NCI-H146 (cell line): ENCODE data around the gene GHITM.
"Not testable (repeated sequence)": the region's sequence is repeated elsewhere in the genome, so short reads cannot be mapped to it uniquely, and the experiment has no call there.

ENCODE experiments used
- DNase-seq: peaks from one replicate; lab custom pipeline; 2025; lab: John Stamatoyannopoulos, UW

Gene GHITM

DNA sequence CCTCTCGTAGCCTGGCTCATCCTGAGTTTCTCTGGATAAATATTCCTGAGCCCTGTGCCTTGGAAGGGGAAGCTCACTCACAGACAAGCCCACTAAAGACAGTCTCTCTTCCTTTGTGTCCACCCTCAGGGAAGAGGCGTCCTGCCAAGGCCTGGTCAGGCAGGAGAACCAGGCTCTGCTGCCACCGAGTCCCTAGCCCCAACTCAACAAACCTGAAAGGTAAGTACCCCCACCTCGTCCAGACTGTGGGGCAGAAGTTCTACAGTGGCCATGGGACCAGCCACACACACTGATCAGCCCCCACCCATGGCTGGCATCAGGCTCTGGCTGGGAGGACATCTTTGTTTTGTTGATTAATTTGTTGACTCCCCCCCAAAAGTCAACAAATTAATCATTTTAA lies 37.0 kb downstream of the GHITM start:
- no peak for DNase-seq

DNA sequence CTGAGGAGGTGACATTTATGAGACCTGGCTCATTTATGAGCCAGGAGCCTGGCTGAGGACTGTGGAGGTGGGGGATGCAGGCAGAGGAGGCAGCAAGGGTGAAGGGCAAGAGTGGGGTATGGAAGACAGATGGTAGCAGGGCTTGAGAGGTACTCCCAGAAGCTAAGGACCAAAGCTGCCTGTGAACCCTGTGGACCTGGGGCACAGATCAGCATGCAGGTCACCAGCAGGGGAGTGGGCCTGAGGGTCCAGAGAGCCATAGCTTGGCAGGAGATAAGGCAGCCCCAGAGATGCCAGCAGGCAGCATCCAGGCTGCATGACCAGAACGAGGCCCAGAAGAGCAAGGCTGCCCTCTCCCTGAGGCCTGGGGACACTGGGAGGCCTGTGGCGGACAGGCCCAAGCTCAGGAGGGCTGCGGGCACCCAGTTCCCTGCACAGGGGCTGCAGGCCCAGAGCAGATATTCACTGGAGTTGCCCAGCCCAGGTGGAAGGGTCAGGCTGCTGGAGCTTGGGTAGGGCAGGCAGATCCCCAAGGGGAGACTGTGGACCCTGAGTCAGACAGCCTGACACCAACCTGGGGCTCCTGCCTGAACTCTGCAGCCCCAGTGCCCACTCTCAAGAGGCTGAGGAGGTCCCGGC lies 37.6 kb downstream of the GHITM start:
- DNase-seq = no peak

DNA sequence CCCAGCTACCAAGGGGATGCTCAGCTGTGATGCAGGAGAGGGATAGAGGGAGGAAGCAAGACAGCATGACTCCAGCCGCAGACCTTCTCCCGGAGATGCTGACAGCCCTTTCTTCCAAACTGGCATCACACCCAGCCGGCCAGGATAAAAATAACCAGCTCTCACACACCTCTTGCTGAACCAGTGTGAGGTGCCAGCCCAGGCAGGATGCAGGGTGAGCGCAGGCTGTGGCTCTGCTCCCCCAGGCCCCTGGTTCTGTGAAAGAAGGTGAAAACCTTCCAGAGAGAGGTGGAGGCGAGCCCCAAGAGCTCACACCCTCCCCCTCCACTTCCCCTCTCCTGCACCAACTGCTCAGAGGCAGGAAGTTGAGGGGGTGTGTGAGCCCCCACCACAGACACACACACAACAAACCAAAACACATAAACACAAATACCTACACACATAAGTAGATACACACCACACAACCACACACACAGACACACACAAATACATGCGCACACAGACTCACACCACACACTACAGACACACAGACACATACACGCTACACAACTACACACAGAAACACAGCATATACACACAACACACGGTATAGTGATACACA lies 38.3 kb downstream of the GHITM start:
- no peak for DNase-seq

DNA sequence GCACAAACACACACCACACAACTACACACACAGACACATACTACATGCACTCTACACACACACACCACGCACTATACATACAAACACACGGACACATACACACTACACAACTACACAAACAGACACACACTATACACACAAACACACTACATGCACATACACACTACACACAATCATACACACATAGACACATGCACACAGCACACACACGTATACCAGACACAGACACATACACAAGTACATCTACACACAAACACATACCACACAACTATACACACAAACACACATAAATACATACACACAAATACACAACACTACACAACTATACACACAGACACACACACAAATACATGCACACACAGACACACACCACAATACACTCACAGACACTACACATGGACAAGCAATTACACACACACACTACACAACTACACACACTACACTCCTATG lies 38.9 kb downstream of the GHITM start:
- no peak for DNase-seq

DNA sequence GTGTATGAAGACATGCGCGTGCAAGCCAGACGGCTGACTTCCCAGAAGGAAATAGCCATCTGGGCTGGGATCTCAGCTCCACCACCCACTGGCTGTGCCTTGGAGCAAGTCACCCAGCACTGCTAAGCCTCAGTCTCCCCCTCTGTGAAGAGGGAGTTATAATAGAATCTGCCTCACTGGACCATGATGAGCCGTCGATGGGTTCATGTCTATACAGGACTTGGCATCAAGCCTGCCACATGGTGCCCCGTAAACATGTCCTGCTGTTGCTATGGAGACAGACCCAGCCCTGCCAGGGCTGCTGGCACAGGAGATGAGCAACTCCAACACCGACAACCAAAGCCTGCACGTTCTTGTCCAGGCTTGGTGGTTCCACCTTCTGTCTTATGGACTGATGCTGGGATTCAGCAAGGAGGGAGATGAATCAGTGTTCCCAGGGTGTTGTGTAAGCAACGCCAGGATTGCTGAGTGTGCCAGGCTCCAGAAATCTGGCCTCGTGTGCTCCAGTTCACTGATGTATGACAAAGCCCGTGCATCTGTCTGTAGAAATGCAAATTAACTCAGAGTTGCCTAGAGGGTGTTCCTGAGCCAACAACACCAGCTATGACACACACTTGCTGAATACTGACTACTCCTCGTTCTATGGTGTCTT lies 39.9 kb downstream of the GHITM start:
- DNase-seq = peak; percentile 67

- DNase-seq = not testable (repeated sequence)
Observed at GRCh38 chr10:84180386-84180785, 41.1 kb downstream of the GHITM start.

DNA sequence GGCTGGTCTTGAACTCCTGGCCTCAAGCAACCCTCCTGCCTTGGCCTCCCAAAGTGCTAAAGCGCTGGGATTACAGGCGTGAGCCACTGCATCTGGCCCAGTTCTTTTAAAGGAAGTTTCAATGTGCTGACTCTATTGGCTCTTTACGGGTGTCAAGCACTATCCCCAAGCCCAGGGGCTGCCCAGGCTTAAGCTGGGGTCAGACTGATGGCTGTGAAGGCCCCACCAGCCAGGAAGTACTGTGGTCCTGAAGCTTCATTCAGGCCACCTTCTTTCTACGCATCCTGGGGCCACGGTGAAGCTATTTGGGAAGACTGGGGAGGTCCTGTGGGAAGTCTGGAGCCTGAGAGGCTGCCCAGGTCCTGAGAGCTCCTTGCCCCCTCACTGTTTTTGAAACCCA lies 42.3 kb downstream of the GHITM start:
- no peak for DNase-seq

DNA sequence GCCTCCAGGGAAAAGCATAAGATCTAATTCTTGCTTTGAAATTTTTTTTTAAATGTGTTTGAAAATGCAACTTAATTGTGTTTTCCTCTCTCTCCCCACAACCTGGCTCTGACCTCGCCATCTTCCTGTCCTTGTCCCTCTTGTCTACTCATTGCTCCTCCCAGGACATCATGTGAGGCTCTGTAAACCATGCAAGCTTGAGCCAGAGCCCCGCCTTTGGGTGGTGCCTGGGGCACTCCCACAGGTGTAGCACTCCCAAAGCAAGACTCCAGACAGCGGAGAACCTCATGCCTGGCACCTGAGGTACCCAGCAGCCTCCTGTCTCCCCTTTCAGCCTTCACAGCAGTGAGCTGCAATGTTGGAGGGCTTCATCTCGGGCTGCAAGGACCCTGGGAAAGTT lies 45.2 kb downstream of the GHITM start:
- DNase-seq = peak; percentile 35

GRCh38 chr10:84185526-84186175 lies 46.3 kb downstream of the GHITM start:
- DNase-seq = no peak

GRCh38 chr10:84188815-84189214 lies 49.5 kb downstream of the GHITM start:
- DNase-seq = no peak

DNA sequence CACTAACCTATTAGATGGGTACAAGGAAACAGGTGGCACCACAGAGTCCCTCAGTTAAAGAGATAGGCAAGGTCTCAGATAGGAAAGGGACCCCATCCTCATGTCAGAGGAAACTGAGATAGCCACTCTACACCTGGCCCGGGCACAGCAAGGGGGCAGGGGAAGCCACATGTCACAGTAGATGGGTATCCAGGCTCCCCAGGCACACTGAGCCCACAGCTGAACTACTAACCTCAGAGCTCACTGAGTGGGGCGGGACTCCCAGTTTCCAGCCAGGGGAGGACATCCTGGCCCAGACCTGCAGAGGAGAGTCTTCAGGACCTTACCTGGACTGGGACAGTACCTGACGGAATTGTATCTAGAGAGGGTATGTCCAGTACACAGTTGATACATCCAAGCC lies 51.3 kb downstream of the GHITM start:
- no peak for DNase-seq

GRCh38 chr10:84191106-84191505 lies 51.8 kb downstream of the GHITM start:
- no peak for DNase-seq

- DNase-seq = no peak
Observed at GRCh38 chr10:84193327-84193726, 54.0 kb downstream of the GHITM start.

- DNase-seq = no peak
Observed at GRCh38 chr10:84193846-84194423, 54.6 kb downstream of the GHITM start.

- peak; percentile 76 for DNase-seq
Observed at GRCh38 chr10:84194424-84195043, 55.2 kb downstream of the GHITM start, which contains the start of gene CDHR1. TSS of gene CDHR1 (plus strand) at chr10:84194537. CDS start at chr10:84194761, 224 bp downstream.

DNA sequence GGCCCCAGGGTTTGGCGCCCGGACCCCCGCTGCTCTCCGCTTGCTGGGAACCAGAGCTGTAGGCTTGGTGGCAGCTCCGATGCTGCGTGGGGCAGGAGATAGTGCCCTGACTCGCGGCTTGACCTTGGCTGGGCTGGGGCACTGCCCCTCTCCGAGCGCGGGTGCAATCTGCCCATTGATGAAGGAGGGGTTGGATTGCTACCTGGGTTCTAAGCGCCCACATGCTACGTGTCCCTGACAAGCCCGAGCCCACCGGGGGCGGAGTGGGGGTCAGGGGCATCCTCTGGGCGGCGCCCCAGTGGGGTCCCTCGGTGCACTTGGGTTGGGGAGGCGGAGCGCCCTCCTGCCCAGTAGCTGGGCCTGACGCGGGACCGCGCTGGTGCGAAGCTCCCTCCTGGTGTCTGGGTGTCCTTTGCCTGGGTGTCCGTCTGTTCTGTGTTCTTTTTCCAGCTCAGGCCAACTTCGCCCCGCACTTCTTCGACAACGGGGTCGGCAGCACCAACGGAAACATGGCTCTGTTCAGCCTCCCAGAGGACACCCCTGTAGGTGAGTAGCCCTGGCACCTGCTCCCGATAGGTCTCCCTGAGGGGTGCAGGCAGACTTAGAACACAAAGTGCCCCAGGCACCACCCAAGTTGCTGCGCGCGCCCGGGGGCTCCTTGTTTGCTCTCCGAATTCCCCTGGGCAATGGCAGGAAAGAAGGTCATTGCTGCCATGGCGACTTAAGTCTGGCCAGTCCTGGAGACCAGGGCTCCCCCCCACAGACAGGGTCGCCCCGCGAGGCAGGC lies 55.9 kb downstream of the GHITM start:
- peak; percentile 61 for DNase-seq

DNA sequence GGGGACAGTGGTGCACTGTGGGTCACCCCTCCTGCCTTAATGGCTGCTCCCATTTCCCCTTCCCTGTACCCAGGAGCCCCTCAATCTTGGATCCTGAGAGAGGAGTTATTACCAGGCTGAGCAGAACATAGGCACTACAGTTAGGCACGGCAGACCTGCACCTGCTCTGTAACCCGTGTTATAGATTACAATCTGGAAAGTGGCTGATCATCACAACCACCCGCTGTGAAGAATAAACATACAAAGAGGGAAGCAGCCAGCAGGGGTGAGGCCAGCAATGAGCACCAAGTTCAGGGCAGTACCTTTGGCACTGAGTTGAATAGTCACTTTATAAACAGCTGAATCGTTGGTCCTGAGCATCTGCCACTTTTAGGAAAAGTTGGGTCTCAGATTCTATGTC lies 56.8 kb downstream of the GHITM start:
- peak; percentile 95 for DNase-seq

DNA sequence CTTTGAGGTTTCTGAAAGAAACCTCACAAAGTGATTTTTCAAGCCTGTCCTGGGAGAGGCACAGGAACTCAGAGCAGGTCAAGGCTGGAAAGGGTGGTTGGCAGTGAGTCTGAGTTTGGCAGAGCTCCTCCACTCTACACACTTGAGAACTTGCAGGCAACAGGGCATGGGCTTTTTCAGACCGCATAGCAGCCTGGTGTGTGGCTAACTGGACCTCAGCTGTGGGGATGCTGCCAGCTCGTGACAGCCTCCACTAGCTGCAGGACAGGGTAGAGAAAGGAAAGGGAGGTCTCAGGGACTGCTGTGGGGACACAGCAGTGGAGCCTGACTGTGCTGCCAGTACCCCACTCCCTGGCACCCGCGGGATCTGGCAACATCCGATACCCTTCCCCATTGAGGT lies 57.6 kb downstream of the GHITM start:
- DNase-seq = no peak

DNA sequence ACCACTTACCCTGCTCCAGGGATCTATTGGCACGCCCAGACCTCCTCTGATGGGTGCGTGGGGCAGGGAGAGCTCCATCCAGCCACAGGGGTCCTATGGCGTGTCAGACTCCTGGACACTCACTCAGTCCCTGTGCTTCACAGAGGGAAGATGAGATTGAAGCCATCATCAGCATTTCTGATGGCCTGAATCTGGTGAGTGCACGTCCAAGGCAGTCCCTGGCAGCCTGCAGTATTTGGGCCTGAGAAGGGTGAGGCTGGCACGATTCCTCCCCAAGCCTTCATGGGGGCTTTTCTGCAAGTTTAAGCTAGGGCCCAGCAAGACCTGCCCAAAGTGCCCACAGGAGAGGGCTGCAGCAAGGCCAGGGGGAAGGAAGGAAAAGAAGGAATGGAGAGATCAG lies 58.3 kb downstream of the GHITM start:
- no peak for DNase-seq

DNA sequence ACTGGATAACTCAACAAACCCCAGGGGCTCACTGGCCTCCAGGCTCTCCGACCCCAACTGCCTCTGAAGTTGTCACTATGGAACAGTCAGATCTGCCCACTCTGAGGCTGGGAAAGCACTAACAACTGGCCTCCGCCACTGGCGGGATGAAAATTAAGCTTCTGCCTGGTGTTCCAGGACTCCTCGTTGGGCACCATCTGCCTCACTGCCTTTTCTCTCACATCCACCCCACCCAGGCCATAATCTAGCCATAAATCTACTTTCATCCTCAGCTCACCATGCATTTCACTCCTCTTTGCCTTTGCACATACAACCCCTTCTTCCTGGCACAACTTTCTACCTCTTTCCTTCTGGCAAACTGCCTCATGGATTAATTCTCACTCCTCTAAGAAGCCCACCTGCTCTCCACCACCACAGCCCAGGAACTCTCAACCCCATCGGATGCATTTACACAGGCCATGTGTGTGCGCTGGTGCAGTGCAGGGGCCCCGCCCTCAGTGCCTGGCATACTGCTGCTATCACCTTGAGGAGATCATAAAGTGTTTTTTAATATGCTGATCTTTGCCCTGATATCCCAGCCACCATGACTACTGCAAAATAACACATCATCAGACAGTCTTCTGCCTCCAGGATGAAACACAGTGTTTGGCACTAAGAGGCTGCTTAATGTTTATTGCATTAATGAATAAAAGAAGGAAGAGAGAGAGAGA lies 59.1 kb downstream of the GHITM start:
- no peak for DNase-seq
